Calu3 (cell line): ENCODE results near the gene BRD7. TPM values are rescaled to one million over a fixed set of nuclear protein-coding genes. Genes with fewer than 3 reads are reported as not detected.

Experiments used
- BruUV-seq: library from RNA; stranded (reverse); fragments of 400-500 nt; replicated peaks from 2 replicates; lab custom pipeline; 2021; lab: Mats Ljungman, UMichigan
- CTCF ChIA-PET: fragments of 300-600 bp; sonication (Branson Sonifier 250); formaldehyde crosslinking; loops from one replicate; lab custom pipeline; 2022; ENCODE audit warnings: antibody characterized with exemption; lab: Charles Lee
- DNase-seq: peaks from one replicate; pipeline ENCODE4 v3.0.0; 2022
- H3K27ac Mint-ChIP-seq: one replicate; pipeline ENCODE4 v1.8.0; 2022; ENCODE audit warnings: mixed read lengths; ENCODE audit not compliant: unreplicated experiment
- H3K27me3 Mint-ChIP-seq: one replicate; pipeline ENCODE4 v1.8.0; 2022; ENCODE audit warnings: mixed read lengths; ENCODE audit not compliant: unreplicated experiment
- H3K36me3 Mint-ChIP-seq: one replicate; pipeline ENCODE4 v1.8.0; 2022; ENCODE audit warnings: mild to moderate bottlenecking, moderate library complexity, mixed read lengths; ENCODE audit not compliant: insufficient read depth, unreplicated experiment
- H3K4me1 Mint-ChIP-seq: one replicate; pipeline ENCODE4 v1.8.0; 2022; ENCODE audit warnings: mild to moderate bottlenecking, low read depth, mixed read lengths; ENCODE audit not compliant: unreplicated experiment
- H3K4me3 Mint-ChIP-seq: one replicate; pipeline ENCODE4 v1.8.0; 2022; ENCODE audit warnings: mild to moderate bottlenecking, low read depth, moderate library complexity, mixed read lengths; ENCODE audit not compliant: unreplicated experiment
- H3K9me3 Mint-ChIP-seq: one replicate; pipeline ENCODE4 v1.8.0; 2022; ENCODE audit warnings: low read depth, mixed read lengths; ENCODE audit not compliant: unreplicated experiment
- CTCF ChIP-seq: fragments of 200-600 bp; IDR thresholded peaks from one replicate; pipeline ENCODE4 v1.8.0; 2022; ENCODE audit warnings: antibody characterized with exemption; ENCODE audit not compliant: unreplicated experiment
- intact Hi-C: fragments of 100-400 bp; cut with micrococcal nuclease; formaldehyde crosslinking; loops from one replicate; pipeline ENCODE4 v1.10.0; 2022; ENCODE audit not compliant: unreplicated experiment
- total RNA-seq: library from RNA; stranded (reverse); gene quantifications from 2 replicates; pipeline ENCODE4 v1.2.3, GENCODE V29; 2022

BRD7 gene
- total RNA-seq, 1 experiment from 2014 or later = 98.7 TPM

GRCh38 chr16:50305441-50306061 lies 63.2 kb downstream of the BRD7 start:
- H3K4me1 Mint-ChIP-seq = no peaks in the 10 kb centered on the region
- DNase-seq = no peak
- intact Hi-C loops = no loop called here
- CTCF ChIA-PET = no interaction called here
- no peaks in the 10 kb centered on the region for H3K27me3 Mint-ChIP-seq
- BruUV-seq = no TSS peak
- H3K9me3 Mint-ChIP-seq = no peaks in the 10 kb centered on the region
- peaks cover 50% of the 10 kb centered on the region for H3K36me3 Mint-ChIP-seq
- no peak overlapping the region for H3K4me3 Mint-ChIP-seq
- H3K27ac Mint-ChIP-seq = no peak overlapping the region
- TF ChIP-seq CTCF = no peak

GRCh38 chr16:50304467-50305440 lies 64.0 kb downstream of the BRD7 start:
- Mint-ChIP-seq H3K4me1 (no peaks in the 10 kb centered on the region), H3K36me3 (peaks cover 42% of the 10 kb centered on the region), H3K27me3 (no peaks in the 10 kb centered on the region), H3K9me3 (no peaks in the 10 kb centered on the region), H3K27ac (no peak overlapping the region), H3K4me3 (no peak overlapping the region)
- TF ChIP-seq CTCF = no peak
- intact Hi-C loops = no loop called here
- CTCF ChIA-PET = no interaction called here
- DNase-seq = no peak
- no TSS peak for BruUV-seq

GRCh38 chr16:50303605-50304466 lies 65.0 kb downstream of the BRD7 start:
- Mint-ChIP-seq H3K9me3 (no peaks in the 10 kb centered on the region), H3K27me3 (no peaks in the 10 kb centered on the region), H3K27ac (no peak overlapping the region), H3K4me1 (no peaks in the 10 kb centered on the region), H3K36me3 (peaks cover 38% of the 10 kb centered on the region), H3K4me3 (no peak overlapping the region)
- DNase-seq = no peak
- no TSS peak for BruUV-seq
- CTCF ChIA-PET = interaction anchor here (0.7 kb wide), 3 partner anchors 51 to 659 kb away, joined by 4 to 8 read pairs (median 4); no protein-coding TSS in a partner anchor
- no peak for TF ChIP-seq CTCF
- intact Hi-C loops = no loop called here

GRCh38 chr16:50303041-50303604 lies 65.7 kb downstream of the BRD7 start:
- intact Hi-C loops = no loop called here
- Mint-ChIP-seq H3K27ac (no peak overlapping the region), H3K36me3 (peaks cover 35% of the 10 kb centered on the region), H3K9me3 (no peaks in the 10 kb centered on the region), H3K4me3 (no peak overlapping the region), H3K27me3 (no peaks in the 10 kb centered on the region), H3K4me1 (no peaks in the 10 kb centered on the region)
- no TSS peak for BruUV-seq
- CTCF ChIA-PET = interaction anchor here (0.7 kb wide), 3 partner anchors 52 to 659 kb away, joined by 4 to 8 read pairs (median 4); no protein-coding TSS in a partner anchor
- no peak for TF ChIP-seq CTCF
- no peak for DNase-seq
